ENCODE results near the gene PFKFB2.

The PFKFB2 gene

GRCh38 chr1:207020065-207020708 lies 32.9 kb upstream of the PFKFB2 start:
- TF ChIP-seq MAX (IDR thresholded peaks at IDR 0.05; ENCODE audit: low read depth, low read length) (no peak), POLR2A (IDR thresholded peaks at IDR 0.05; ENCODE audit: extremely low read depth, insufficient read length) (no peak), MYC (IDR thresholded peaks at IDR 0.05; ENCODE audit: low read depth, low read length) (no peak), CTCF (IDR thresholded peaks at IDR 0.05; ENCODE audit: low read depth, low read length) (no peak)
- no peak overlapping the region for H3K4me3 ChIP-seq (ENCODE audit: low read depth, low read length)
- no peak for DNase-seq (ENCODE audit: low read depth)

GRCh38 chr1:207020709-207021107 lies 32.4 kb upstream of the PFKFB2 start:
- TF ChIP-seq MYC (IDR thresholded peaks at IDR 0.05; ENCODE audit: low read depth, low read length) = no peak
- TF ChIP-seq MAX (IDR thresholded peaks at IDR 0.05; ENCODE audit: low read depth, low read length) = no peak
- TF ChIP-seq CTCF (IDR thresholded peaks at IDR 0.05; ENCODE audit: low read depth, low read length) = no peak
- TF ChIP-seq POLR2A (IDR thresholded peaks at IDR 0.05; ENCODE audit: extremely low read depth, insufficient read length) = no peak
- H3K4me3 ChIP-seq (ENCODE audit: low read depth, low read length) = no peak overlapping the region
- DNase-seq (ENCODE audit: low read depth) = peak; percentile 51

- H3K4me3 ChIP-seq (ENCODE audit: low read depth, low read length) = no peak overlapping the region
- TF ChIP-seq MAX (IDR thresholded peaks at IDR 0.05; ENCODE audit: low read depth, low read length) (no peak), CTCF (IDR thresholded peaks at IDR 0.05; ENCODE audit: low read depth, low read length) (no peak), POLR2A (IDR thresholded peaks at IDR 0.05; ENCODE audit: extremely low read depth, insufficient read length) (no peak), MYC (IDR thresholded peaks at IDR 0.05; ENCODE audit: low read depth, low read length) (no peak)
- DNase-seq (ENCODE audit: low read depth) = no peak
Measured at GRCh38 chr1:207021139-207021861, 31.8 kb upstream of the PFKFB2 start.

GRCh38 chr1:207021876-207022596 lies 31.0 kb upstream of the PFKFB2 start:
- TF ChIP-seq POLR2A (IDR thresholded peaks at IDR 0.05; ENCODE audit: extremely low read depth, insufficient read length) (no peak), MAX (IDR thresholded peaks at IDR 0.05; ENCODE audit: low read depth, low read length) (no peak), MYC (IDR thresholded peaks at IDR 0.05; ENCODE audit: low read depth, low read length) (no peak), CTCF (IDR thresholded peaks at IDR 0.05; ENCODE audit: low read depth, low read length) (no peak)
- H3K4me3 ChIP-seq (ENCODE audit: low read depth, low read length) = no peak overlapping the region
- no peak for DNase-seq (ENCODE audit: low read depth)

- no peak overlapping the region for H3K4me3 ChIP-seq (ENCODE audit: low read depth, low read length)
- DNase-seq (ENCODE audit: low read depth) = no peak
- no peak for TF ChIP-seq POLR2A (IDR thresholded peaks at IDR 0.05; ENCODE audit: extremely low read depth, insufficient read length)
- TF ChIP-seq CTCF (IDR thresholded peaks at IDR 0.05; ENCODE audit: low read depth, low read length) = no peak
- TF ChIP-seq MYC (IDR thresholded peaks at IDR 0.05; ENCODE audit: low read depth, low read length) = no peak
- TF ChIP-seq MAX (IDR thresholded peaks at IDR 0.05; ENCODE audit: low read depth, low read length) = no peak
Measured at GRCh38 chr1:207022996-207023679, 29.9 kb upstream of the PFKFB2 start.

All from NB4 (cell line).